ENCODE data around the gene FBXL17.
"Not testable (repeated sequence)": the region's sequence is repeated elsewhere in the genome, so short reads cannot be mapped to it uniquely, and the experiment has no call there.

Gene FBXL17

GRCh38 chr5:108238936-108239887 is 142.7 kb downstream of the FBXL17 start:
- DNase-seq: no peak

GRCh38 chr5:108238461-108238860 is 143.4 kb downstream of the FBXL17 start:
- no peak for DNase-seq

- no peak for DNase-seq
Observed at GRCh38 chr5:108233617-108234155, 148.2 kb downstream of the FBXL17 start.

- no peak for DNase-seq
Observed at GRCh38 chr5:108232805-108233204, 149.1 kb downstream of the FBXL17 start.

GRCh38 chr5:108222011-108222410 is 159.9 kb downstream of the FBXL17 start:
- DNase-seq: no peak

- DNase-seq: no peak
Observed at GRCh38 chr5:108220834-108221233, 161.1 kb downstream of the FBXL17 start.

- no peak for DNase-seq
Observed at GRCh38 chr5:108216890-108217289, 165.0 kb downstream of the FBXL17 start.

- DNase-seq: no peak
Observed at GRCh38 chr5:108214857-108215256, 167.0 kb downstream of the FBXL17 start.

GRCh38 chr5:108212775-108213346 is 169.0 kb downstream of the FBXL17 start:
- peak; percentile 25 for DNase-seq

- no peak for DNase-seq
Observed at GRCh38 chr5:108206707-108207106, 175.2 kb downstream of the FBXL17 start.

- peak; percentile 29 for DNase-seq
Observed at GRCh38 chr5:108201721-108202120, 180.2 kb downstream of the FBXL17 start.

- no peak for DNase-seq
Observed at GRCh38 chr5:108196276-108196675, 185.6 kb downstream of the FBXL17 start.

GRCh38 chr5:108193021-108193795 is 188.7 kb downstream of the FBXL17 start:
- DNase-seq: no peak

- DNase-seq: no peak
Observed at GRCh38 chr5:108184940-108185339, 197.0 kb downstream of the FBXL17 start.

GRCh38 chr5:108181975-108182374 is 199.9 kb downstream of the FBXL17 start:
- DNase-seq: no peak

GRCh38 chr5:108174286-108174685 is 207.6 kb downstream of the FBXL17 start:
- DNase-seq: no peak

GRCh38 chr5:108171759-108172158 is 210.1 kb downstream of the FBXL17 start:
- DNase-seq: no peak

GRCh38 chr5:108168915-108169314 is 213.0 kb downstream of the FBXL17 start:
- no peak for DNase-seq

- no peak for DNase-seq
Observed at GRCh38 chr5:108167174-108167573, 214.7 kb downstream of the FBXL17 start.

- DNase-seq: no peak
Observed at GRCh38 chr5:108164574-108164973, 217.3 kb downstream of the FBXL17 start.

GRCh38 chr5:108152854-108153253 is 229.0 kb downstream of the FBXL17 start:
- DNase-seq: not testable (repeated sequence)

GRCh38 chr5:108149369-108149768 is 232.5 kb downstream of the FBXL17 start:
- no peak for DNase-seq

GRCh38 chr5:108148715-108149139 is 233.2 kb downstream of the FBXL17 start:
- peak; percentile 56 for DNase-seq
